Activated T-helper 1 cell treated with anti-CD3 and anti-CD28 coated beads, Interleukin-12 subunit alpha, Interleukin-12 subunit beta, Interleukin-2, Interleukin-4 antibody, amounts not matched to agents 30 ng/mL and 10 ng/mL and 1 ng/mL, durations not matched to agents 14 hours and 24 hours and 36 hours (primary cell): Measurements from ENCODE around the gene VENTX. TPM values are rescaled to one million over a fixed set of nuclear protein-coding genes. Genes with fewer than 3 reads are reported as not detected.
"Not testable (repeated sequence)": the region's sequence is repeated elsewhere in the genome, so short reads cannot be mapped to it uniquely, and the experiment has no call there.

Experiments
- DNase-seq: peaks from one replicate; pipeline ENCODE4 v3.0.0; 2021; ENCODE audit warnings: low spot score
- H3K27ac Mint-ChIP-seq: one replicate; pipeline ENCODE4 v1.8.0; 2021; ENCODE audit warnings: mild to moderate bottlenecking, mixed read lengths
- H3K27me3 Mint-ChIP-seq: one replicate; pipeline ENCODE4 v1.8.0; 2022; ENCODE audit warnings: mild to moderate bottlenecking, moderate library complexity, mixed read lengths; ENCODE audit not compliant: insufficient read depth
- H3K36me3 Mint-ChIP-seq: one replicate; pipeline ENCODE4 v1.8.0; 2021; ENCODE audit warnings: low read depth, mixed read lengths
- H3K4me1 Mint-ChIP-seq: one replicate; pipeline ENCODE4 v1.8.0; 2021; ENCODE audit warnings: low read depth, mixed read lengths
- H3K4me3 Mint-ChIP-seq: one replicate; pipeline ENCODE4 v1.8.0; 2021; ENCODE audit warnings: mild to moderate bottlenecking, moderate library complexity, mixed read lengths
- H3K9me3 Mint-ChIP-seq: one replicate; pipeline ENCODE4 v1.8.0; 2021; ENCODE audit warnings: mixed read lengths
- intact Hi-C: fragments of 100-400 bp; cut with micrococcal nuclease; formaldehyde crosslinking; loops from one replicate; pipeline ENCODE4 v1.15.1; 2024
- total RNA-seq: library from RNA; stranded (reverse); gene quantifications from 2 replicates; pipeline ENCODE4 v1.2.3, GENCODE V29; 2022

Gene VENTX
- total RNA-seq, 1 donor from 2014 or later = not detected

DNA sequence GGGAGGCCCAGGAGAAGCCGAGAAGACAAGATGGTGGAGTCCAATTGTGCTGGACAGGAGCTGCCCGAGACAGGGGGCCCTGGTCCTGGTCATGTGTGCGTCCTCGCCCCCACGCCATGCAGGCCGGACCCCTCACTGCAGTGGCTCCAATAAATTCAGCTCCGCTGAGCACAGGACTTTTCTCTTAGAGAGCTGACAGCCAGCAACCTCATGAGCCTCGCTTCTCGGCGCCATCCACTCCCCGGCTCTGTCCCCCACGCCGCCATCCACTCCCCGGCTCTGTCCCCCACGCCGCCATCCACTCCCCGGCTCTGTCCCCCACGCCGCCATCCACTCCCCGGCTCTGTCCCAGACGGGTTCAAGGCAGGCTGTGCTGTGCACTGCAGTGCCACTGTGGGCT lies 10.4 kb upstream of the VENTX start:
- Mint-ChIP-seq H3K4me3 (no peak overlapping the region), H3K27ac (no peak overlapping the region), H3K4me1 (peaks cover 18% of the 10 kb centered on the region), H3K9me3 (no peaks in the 10 kb centered on the region), H3K36me3 (peaks cover 2% of the 10 kb centered on the region), H3K27me3 (peaks cover 42% of the 10 kb centered on the region)
- DNase-seq = no peak
- intact Hi-C loops = loop anchor here (5.0 kb wide), 1 partner anchor 440 kb away; the partner anchor contains the start of gene NKX6-2

- Mint-ChIP-seq H3K27ac (peak overlapping the region; percentile 44), H3K4me1 (peaks cover 18% of the 10 kb centered on the region), H3K4me3 (no peak overlapping the region), H3K27me3 (peaks cover 63% of the 10 kb centered on the region), H3K9me3 (no peaks in the 10 kb centered on the region), H3K36me3 (peaks cover 2% of the 10 kb centered on the region)
- no peak for DNase-seq
- intact Hi-C loops = loop anchor here (5.0 kb wide), 1 partner anchor 442 kb away; the partner anchor contains the start of gene NKX6-2
Observed at GRCh38 chr10:133229265-133230043, 8.2 kb upstream of the VENTX start.

GRCh38 chr10:133230044-133230361 lies 7.7 kb upstream of the VENTX start, which contains the start of gene UTF1:
Gene UTF1, plus strand, starts transcription at chr10:133230217. Its CDS starts 72 bp downstream, at chr10:133230289.
- Mint-ChIP-seq H3K27ac (peak within 1 kb of the TSS; percentile 44), H3K4me3 (no peak within 1 kb of the TSS), H3K27me3 (peaks cover 67% of the 10 kb centered on the region), H3K36me3 (peaks cover 2% of the 10 kb centered on the region), H3K9me3 (no peaks in the 10 kb centered on the region), H3K4me1 (peaks cover 18% of the 10 kb centered on the region)
- no peak for DNase-seq
- intact Hi-C loops = no loop called here

- no peak overlapping the region for H3K27ac Mint-ChIP-seq
- H3K4me1 Mint-ChIP-seq = peaks cover 17% of the 10 kb centered on the region
- H3K27me3 Mint-ChIP-seq = peaks cover 69% of the 10 kb centered on the region
- no peak for DNase-seq
- no peaks in the 10 kb centered on the region for H3K9me3 Mint-ChIP-seq
- peaks cover 2% of the 10 kb centered on the region for H3K36me3 Mint-ChIP-seq
- intact Hi-C loops = no loop called here
- no peak overlapping the region for H3K4me3 Mint-ChIP-seq
Observed at GRCh38 chr10:133230387-133231195, 7.1 kb upstream of the VENTX start.

DNA sequence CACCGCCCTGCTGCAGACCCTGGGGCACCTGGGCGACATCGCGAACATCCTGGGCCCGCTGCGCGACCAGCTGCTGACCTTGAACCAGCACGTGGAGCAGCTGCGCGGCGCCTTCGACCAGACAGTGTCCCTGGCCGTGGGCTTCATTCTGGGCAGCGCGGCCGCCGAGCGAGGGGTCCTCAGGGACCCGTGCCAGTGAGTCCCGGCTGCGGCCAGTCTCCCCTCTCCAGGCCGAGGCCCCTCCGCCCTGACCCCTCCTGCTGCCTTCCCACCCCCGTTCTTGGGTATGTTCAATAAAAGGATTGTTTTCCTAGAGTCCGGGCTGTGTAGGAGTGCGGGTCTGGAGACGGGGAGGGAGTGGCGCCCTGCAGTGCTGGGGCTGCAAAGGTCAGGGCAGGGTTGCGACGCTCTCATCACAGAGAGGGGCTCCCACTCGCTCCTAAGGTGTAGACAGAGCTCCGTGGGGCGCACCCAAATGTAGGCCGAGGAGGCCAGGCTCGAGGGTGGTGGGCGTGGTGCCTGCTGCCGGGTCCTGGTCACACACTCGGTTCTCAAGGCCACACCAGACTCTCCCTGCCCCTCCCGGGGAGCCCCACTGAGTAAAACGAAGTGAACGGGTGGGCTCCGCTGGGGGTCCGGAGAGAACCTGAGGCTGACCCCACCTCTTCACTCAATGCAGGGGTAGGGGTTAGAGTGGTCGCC lies 6.3 kb upstream of the VENTX start:
- intact Hi-C loops = no loop called here
- Mint-ChIP-seq H3K9me3 (no peaks in the 10 kb centered on the region), H3K4me3 (no peak overlapping the region), H3K36me3 (peaks cover 2% of the 10 kb centered on the region), H3K27me3 (peaks cover 64% of the 10 kb centered on the region), H3K27ac (no peak overlapping the region), H3K4me1 (peaks cover 9% of the 10 kb centered on the region)
- DNase-seq = no peak

- H3K27me3 Mint-ChIP-seq = peaks cover 58% of the 10 kb centered on the region
- peaks cover 2% of the 10 kb centered on the region for H3K36me3 Mint-ChIP-seq
- intact Hi-C loops = no loop called here
- no peak overlapping the region for H3K4me3 Mint-ChIP-seq
- peaks cover 4% of the 10 kb centered on the region for H3K4me1 Mint-ChIP-seq
- no peaks in the 10 kb centered on the region for H3K9me3 Mint-ChIP-seq
- H3K27ac Mint-ChIP-seq = no peak overlapping the region
- no peak for DNase-seq
Observed at GRCh38 chr10:133231946-133232574, 5.6 kb upstream of the VENTX start.

DNA sequence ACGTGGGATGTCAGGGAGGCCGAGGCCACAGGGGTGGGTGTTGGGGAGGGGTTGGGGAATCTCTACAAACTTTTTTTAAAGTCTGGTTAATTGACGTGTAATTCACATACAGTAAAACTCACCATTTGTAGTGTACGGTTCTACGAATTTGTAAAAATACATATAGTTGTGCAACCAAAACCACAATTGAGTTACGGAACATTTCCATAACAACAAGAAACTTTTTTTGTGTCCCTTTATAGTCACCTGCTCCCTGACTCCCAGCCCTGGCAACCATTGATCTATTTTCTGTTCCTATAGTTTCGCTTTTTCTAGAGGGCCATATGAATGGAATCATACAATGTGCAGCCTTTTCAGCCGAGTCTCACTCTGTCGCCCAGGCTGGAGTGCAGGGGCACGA lies 2.9 kb upstream of the VENTX start:
- H3K27ac Mint-ChIP-seq, intact Hi-C loops, H3K36me3 Mint-ChIP-seq, DNase-seq, H3K9me3 Mint-ChIP-seq, H3K4me1 Mint-ChIP-seq: not testable (repeated sequence)
- peaks cover 55% of the 10 kb centered on the region for H3K27me3 Mint-ChIP-seq
- H3K4me3 Mint-ChIP-seq = peak overlapping the region; percentile 30

GRCh38 chr10:133235265-133235855 lies 2.3 kb upstream of the VENTX start:
- H3K27me3 Mint-ChIP-seq = peaks cover 55% of the 10 kb centered on the region
- H3K4me3 Mint-ChIP-seq = peak overlapping the region; percentile 30
- intact Hi-C loops = no loop called here
- H3K27ac Mint-ChIP-seq = no peak overlapping the region
- no peak for DNase-seq
- H3K4me1 Mint-ChIP-seq = no peaks in the 10 kb centered on the region
- no peaks in the 10 kb centered on the region for H3K36me3 Mint-ChIP-seq
- H3K9me3 Mint-ChIP-seq = no peaks in the 10 kb centered on the region

- DNase-seq = no peak
- intact Hi-C loops = no loop called here
- Mint-ChIP-seq H3K36me3 (no peaks in the 10 kb centered on the region), H3K4me1 (peaks cover 4% of the 10 kb centered on the region), H3K9me3 (no peaks in the 10 kb centered on the region), H3K27me3 (peaks cover 59% of the 10 kb centered on the region), H3K27ac (no peak overlapping the region), H3K4me3 (no peak overlapping the region)
Observed at GRCh38 chr10:133235932-133236331, 1.7 kb upstream of the VENTX start.

DNA sequence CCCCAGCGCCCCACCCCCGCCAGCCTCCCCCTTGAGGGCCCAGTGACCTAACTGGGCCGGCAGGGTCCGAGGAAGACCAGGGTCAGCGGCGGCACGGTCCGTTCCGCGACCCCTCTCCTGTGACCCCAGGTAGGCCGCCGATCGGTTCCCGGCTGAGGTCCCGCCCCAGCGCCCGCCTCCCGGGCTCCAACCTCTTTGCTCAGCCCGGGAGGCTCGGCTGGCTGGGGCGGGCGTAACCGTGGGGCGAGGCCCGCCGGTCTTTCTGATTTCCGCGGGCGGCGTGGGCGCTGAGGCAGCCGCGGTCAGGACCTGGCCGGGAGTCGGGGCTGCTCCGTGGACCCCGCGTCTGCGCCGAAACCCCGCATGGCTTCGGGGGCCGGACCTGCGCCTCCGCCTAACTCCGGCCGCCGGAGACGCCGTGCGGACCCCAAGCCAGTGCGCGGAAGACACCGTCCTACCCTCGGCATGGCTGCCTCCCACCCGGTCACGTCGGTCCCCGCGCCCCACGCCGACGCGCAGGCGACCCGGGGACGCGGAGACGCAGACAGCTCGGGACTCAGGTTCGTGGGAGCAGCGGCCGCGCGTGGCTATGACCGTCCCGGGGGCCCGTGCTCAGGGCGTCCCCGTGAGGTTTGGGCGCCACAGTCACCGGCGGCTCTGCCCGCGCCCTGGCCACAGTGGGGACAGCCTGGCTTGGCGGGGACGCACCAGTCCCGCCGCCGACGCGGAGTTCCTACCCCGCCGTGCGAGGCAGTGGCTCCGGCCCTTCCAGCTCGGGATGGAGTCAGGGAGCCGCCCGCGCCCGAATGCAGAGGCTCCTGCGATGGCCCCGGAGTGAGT lies 1.0 kb upstream of the VENTX start:
- no peaks in the 10 kb centered on the region for H3K9me3 Mint-ChIP-seq
- peaks cover 11% of the 10 kb centered on the region for H3K4me1 Mint-ChIP-seq

GRCh38 chr10:133237241-133237587 lies 441 bp upstream of the VENTX start:
- Mint-ChIP-seq H3K27me3 (peaks cover 60% of the 10 kb centered on the region), H3K4me1 (peaks cover 13% of the 10 kb centered on the region), H3K27ac (no peak overlapping the region), H3K36me3 (no peaks in the 10 kb centered on the region), H3K9me3 (no peaks in the 10 kb centered on the region), H3K4me3 (no peak overlapping the region)
- intact Hi-C loops = no loop called here
- no peak for DNase-seq

More for the DNA sequence above, 1.0 kb upstream of the VENTX start:
- Mint-ChIP-seq H3K36me3 (no peaks in the 10 kb centered on the region), H3K4me3 (no peak overlapping the region), H3K27ac (no peak overlapping the region), H3K27me3 (peaks cover 61% of the 10 kb centered on the region)
- intact Hi-C loops = no loop called here
- DNase-seq = no peak

- Mint-ChIP-seq H3K36me3 (no peaks in the 10 kb centered on the region), H3K27me3 (peaks cover 53% of the 10 kb centered on the region), H3K9me3 (no peaks in the 10 kb centered on the region), H3K4me3 (no peak overlapping the region), H3K27ac (no peak overlapping the region), H3K4me1 (peaks cover 13% of the 10 kb centered on the region)
- intact Hi-C loops = no loop called here
- no peak for DNase-seq
Observed at GRCh38 chr10:133238466-133238804, 780 bp downstream of the VENTX start.
